IMR-90 (cell line): ENCODE results near the gene EFCAB8. TPM values are rescaled to one million over a fixed set of nuclear protein-coding genes. Genes with fewer than 3 reads are reported as not detected.

ENCODE experiments used
- ATAC-seq: fragments of 200-7000 bp; cut with Tn5 transposase; 2 replicates; pipeline ENCODE4 v1.9.1; 2020; ENCODE audit warnings: low read depth, mild to moderate bottlenecking, moderate library complexity
- BruUV-seq: library from RNA; stranded (reverse); fragments of 400-500 nt; replicated peaks from 2 replicates; lab custom pipeline; 2021; lab: Mats Ljungman, UMichigan
- CTCF ChIA-PET: fragments of 300-600 bp; formaldehyde crosslinking; extraction: SDS; loops from one replicate; lab custom pipeline; 2021; ENCODE audit warnings: antibody characterized with exemption; lab: Yijun Ruan, JAX
- POLR2A ChIA-PET: fragments of 300-600 bp; sonication (Branson Sonifier 250); formaldehyde crosslinking; loops from one replicate; lab custom pipeline; 2022; ENCODE audit warnings: antibody characterized with exemption; ENCODE audit not compliant: unreplicated experiment; lab: Charles Lee
- DNase-seq: peaks from one replicate; pipeline ENCODE4 v3.0.0; 2013
- H2AFZ ChIP-seq: replicated peaks from 2 replicates; pipeline ENCODE3; 2013; ENCODE audit warnings: low read length, mild to moderate bottlenecking; ENCODE audit not compliant: poor library complexity
- H2AK5ac ChIP-seq: 2 replicates; pipeline ENCODE4 v1.6.1; 2013; ENCODE audit warnings: low read depth, low read length, inconsistent platforms
- H2AK9ac ChIP-seq: replicated peaks from 2 replicates; pipeline ENCODE3; 2013; ENCODE audit warnings: mild to moderate bottlenecking, low read depth, low read length, moderate library complexity; ENCODE audit not compliant: poor library complexity
- H2BK120ac ChIP-seq: 2 replicates; pipeline ENCODE4 v1.6.1; 2013; ENCODE audit warnings: low read depth, low read length, inconsistent platforms
- H2BK15ac ChIP-seq: 3 replicates; pipeline ENCODE4 v1.6.1; 2013; ENCODE audit warnings: low read depth, low read length, inconsistent platforms
- H2BK20ac ChIP-seq: 2 replicates; pipeline ENCODE4 v1.6.1; 2013; ENCODE audit warnings: low read depth, mild to moderate bottlenecking, inconsistent platforms, low read length, moderate library complexity
- H2BK5ac ChIP-seq: 2 replicates; pipeline ENCODE4 v1.6.1; 2013; ENCODE audit warnings: mild to moderate bottlenecking, low read depth, low read length, inconsistent platforms; ENCODE audit not compliant: poor library complexity, severe bottlenecking
- H3K14ac ChIP-seq: replicated peaks from 2 replicates; pipeline ENCODE4 v1.6.1; 2013; ENCODE audit warnings: low read depth, low read length, inconsistent platforms
- H3K18ac ChIP-seq: 2 replicates; pipeline ENCODE4 v1.6.1; 2013; ENCODE audit warnings: low read depth, low read length, control low read depth
- H3K23ac ChIP-seq: 2 replicates; pipeline ENCODE4 v1.6.1; 2013; ENCODE audit warnings: low read depth, low read length, inconsistent platforms
- H3K27ac ChIP-seq: 2 replicates; pipeline ENCODE4 v1.5.1; 2013; ENCODE audit warnings: mild to moderate bottlenecking, control low read depth, low read length; ENCODE audit not compliant: insufficient read depth
- H3K27me3 ChIP-seq: 2 replicates; pipeline ENCODE4 v1.6.1; 2013; ENCODE audit warnings: low read length; ENCODE audit not compliant: control insufficient read depth, insufficient read depth
- H3K36me3 ChIP-seq: 2 replicates; pipeline ENCODE4 v1.6.1; 2013; ENCODE audit warnings: low read length, mixed read lengths; ENCODE audit not compliant: control insufficient read depth, insufficient read depth
- H3K4ac ChIP-seq: 2 replicates; pipeline ENCODE4 v1.6.1; 2013; ENCODE audit warnings: low read depth, low read length, inconsistent platforms
- H3K4me1 ChIP-seq: 2 replicates; pipeline ENCODE4 v1.6.1; 2013; ENCODE audit warnings: low read length, mixed read lengths; ENCODE audit not compliant: control insufficient read depth, insufficient read depth
- H3K4me2 ChIP-seq: 2 replicates; pipeline ENCODE4 v1.6.1; 2013; ENCODE audit warnings: low read depth, mild to moderate bottlenecking, control low read depth, low read length, moderate library complexity
- H3K4me3 ChIP-seq: 2 replicates; pipeline ENCODE4 v1.5.1; 2013; ENCODE audit warnings: low read depth, mild to moderate bottlenecking, control low read depth, low read length, moderate library complexity; ENCODE audit not compliant: insufficient read depth
- H3K56ac ChIP-seq: 2 replicates; pipeline ENCODE4 v1.6.1; 2013; ENCODE audit warnings: low read length, inconsistent platforms; ENCODE audit not compliant: insufficient read depth; ENCODE audit errors: extremely low read depth
- H3K79me1 ChIP-seq, 2 experiments: 2 replicates each; pipeline ENCODE4 v1.6.1; 2013; ENCODE audit warnings: low read length in 2 of 2, inconsistent platforms in 1 of 2, low read depth in 1 of 2
- H3K9ac ChIP-seq: 2 replicates; pipeline ENCODE4 v1.6.1; 2013; ENCODE audit warnings: low read depth, low read length, control low read depth
- H3K9me1 ChIP-seq: 2 replicates; pipeline ENCODE4 v1.6.1; 2013; ENCODE audit warnings: low read length, inconsistent platforms; ENCODE audit not compliant: insufficient read depth
- H3K9me3 ChIP-seq: 2 replicates; pipeline ENCODE4 v1.6.1; 2013; ENCODE audit warnings: low read length; ENCODE audit not compliant: control insufficient read depth, insufficient read depth
- H4K20me1 ChIP-seq: 2 replicates; pipeline ENCODE4 v1.6.1; 2013; ENCODE audit warnings: low read length, inconsistent platforms; ENCODE audit not compliant: insufficient read depth
- H4K5ac ChIP-seq: 2 replicates; pipeline ENCODE4 v1.6.1; 2013; ENCODE audit warnings: mild to moderate bottlenecking, low read depth, low read length, control low read depth
- H4K8ac ChIP-seq, 2 experiments: 2 replicates each; pipeline ENCODE4 v1.6.1; 2013; ENCODE audit warnings: low read depth in 2 of 2, low read length in 2 of 2, control low read depth in 1 of 2, inconsistent platforms in 1 of 2
- H4K91ac ChIP-seq: 2 replicates; pipeline ENCODE4 v1.6.1; 2013; ENCODE audit warnings: low read depth, low read length, inconsistent platforms; ENCODE audit not compliant: insufficient read depth
- CTCF ChIP-seq: conservative IDR thresholded peaks from 2 replicates; pipeline ENCODE4 v1.5.1; 2012; ENCODE audit warnings: mild to moderate bottlenecking, low read depth, low read length, improper control_type of control experiment
- MAZ ChIP-seq: IDR thresholded peaks from 2 replicates; pipeline ENCODE4 v1.6.1; 2012; ENCODE audit warnings: low read depth, mild to moderate bottlenecking, low read length, improper control_type of control experiment, moderate library complexity, borderline replicate concordance
- NFE2L2 ChIP-seq: fragments of 150-350 bp; IDR thresholded peaks from 2 replicates; pipeline ENCODE4 v1.6.1; 2016; ENCODE audit warnings: low read depth, mild to moderate bottlenecking, low read length
- WGBS, 2 experiments: methylation state at CpG; one replicate each; pipeline versions ENCODE4 v1.1.5 to v1.1.7; 2013; ENCODE audit warnings: missing lambda C conversion rate in 2 of 2; ENCODE audit not compliant: insufficient read length in 1 of 2; ENCODE audit errors: extremely low coverage in 2 of 2; 5-methylcytosine and 5-hydroxymethylcytosine counted together
- dilution Hi-C: fragments of 300-500 bp; cut with HindIII; formaldehyde crosslinking; loops from one replicate; pipeline ENCODE4 v1.14.3; 2018; ENCODE audit warnings: low sequenced_read_pairs; ENCODE audit not compliant: unreplicated experiment
- in situ Hi-C: fragments of 300-500 bp; cut with MboI; formaldehyde crosslinking; loops from 3 replicates; pipeline ENCODE4 v1.14.3; 2019; ENCODE audit warnings: low sequenced_read_pairs, inconsistent platforms, mixed read lengths
- intact Hi-C: fragments of 100-400 bp; cut with micrococcal nuclease; formaldehyde crosslinking; loops from 2 replicates; pipeline ENCODE4 v1.10.0; 2022
- polyA plus RNA-seq, 3 experiments: library from polyadenylated mRNA; depleted of rRNA; stranded (reverse); fragments of >200 nt; gene quantifications; 2 replicates each; pipeline ENCODE4 v1.2.3, GENCODE V29; 2012; ENCODE audit warnings: low replicate concordance in 1 of 3
- total RNA-seq: library from RNA; depleted of rRNA; stranded (reverse); fragments of >200 nt; gene quantifications from 2 replicates; pipeline ENCODE4 v1.2.3, GENCODE V29; 2012

The EFCAB8 gene
- total and polyA plus RNA-seq, 2 of the 4 experiments (the other 2 are of a cell fraction): not detected

GRCh38 chr20:32917191-32917950 is 58.6 kb downstream of the EFCAB8 start:
- H4K5ac ChIP-seq: no peak overlapping the region
- H3K4ac ChIP-seq: no peak overlapping the region
- H3K9me3 ChIP-seq: peaks cover 4% of the 10 kb centered on the region; the same call in 1 of the 2 replicates
- in situ Hi-C loops (loop anchor here (10.0 kb wide), 1 partner anchor 387 kb away; no protein-coding TSS in a partner anchor), intact Hi-C loops (no loop called here), dilution Hi-C loops (no loop called here)
- WGBS, 2 experiments: 66% methylated on average over 3 of the region's 9 CpGs; no CpG with 5 or more reads in 1 of the 2 experiments
- no peak overlapping the region for H2AK5ac ChIP-seq
- POLR2A ChIA-PET: no interaction called here
- H3K18ac ChIP-seq: no peak overlapping the region
- H3K36me3 ChIP-seq: no peaks in the 10 kb centered on the region
- no peaks in the 10 kb centered on the region for H3K4me1 ChIP-seq
- H3K27me3 ChIP-seq: peaks cover 6% of the 10 kb centered on the region
- no peak overlapping the region for H2BK15ac ChIP-seq
- ATAC-seq (no peak), DNase-seq (no peak)
- no peaks in the 10 kb centered on the region for H3K79me1 ChIP-seq
- H2BK120ac ChIP-seq: no peak overlapping the region
- H4K8ac ChIP-seq: no peak overlapping the region
- no peak overlapping the region for H3K14ac ChIP-seq
- CTCF ChIA-PET: no interaction called here
- no peak overlapping the region for H3K9ac ChIP-seq
- H3K27ac ChIP-seq: no peak overlapping the region
- no peak for TF ChIP-seq CTCF
- no peak for TF ChIP-seq NFE2L2
- TF ChIP-seq MAZ: no peak
- no peak overlapping the region for H3K4me3 ChIP-seq
- no peak overlapping the region for H2BK5ac ChIP-seq
- no peak overlapping the region for H3K56ac ChIP-seq
- no peaks in the 10 kb centered on the region for H4K20me1 ChIP-seq
- H3K9me1 ChIP-seq: no peaks in the 10 kb centered on the region
- no peak overlapping the region for H3K4me2 ChIP-seq
- no peak overlapping the region for H2AFZ ChIP-seq
- no peak overlapping the region for H4K91ac ChIP-seq
- no peak overlapping the region for H2AK9ac ChIP-seq
- no peak overlapping the region for H2BK20ac ChIP-seq
- no TSS peak for BruUV-seq
- no peak overlapping the region for H3K23ac ChIP-seq
